SIG-M5 (cell line): ENCODE measurements around the gene NPHP4.

ENCODE experiments used
- DNase-seq: peaks from one replicate; lab custom pipeline; 2025; lab: John Stamatoyannopoulos, UW

Gene NPHP4

DNA sequence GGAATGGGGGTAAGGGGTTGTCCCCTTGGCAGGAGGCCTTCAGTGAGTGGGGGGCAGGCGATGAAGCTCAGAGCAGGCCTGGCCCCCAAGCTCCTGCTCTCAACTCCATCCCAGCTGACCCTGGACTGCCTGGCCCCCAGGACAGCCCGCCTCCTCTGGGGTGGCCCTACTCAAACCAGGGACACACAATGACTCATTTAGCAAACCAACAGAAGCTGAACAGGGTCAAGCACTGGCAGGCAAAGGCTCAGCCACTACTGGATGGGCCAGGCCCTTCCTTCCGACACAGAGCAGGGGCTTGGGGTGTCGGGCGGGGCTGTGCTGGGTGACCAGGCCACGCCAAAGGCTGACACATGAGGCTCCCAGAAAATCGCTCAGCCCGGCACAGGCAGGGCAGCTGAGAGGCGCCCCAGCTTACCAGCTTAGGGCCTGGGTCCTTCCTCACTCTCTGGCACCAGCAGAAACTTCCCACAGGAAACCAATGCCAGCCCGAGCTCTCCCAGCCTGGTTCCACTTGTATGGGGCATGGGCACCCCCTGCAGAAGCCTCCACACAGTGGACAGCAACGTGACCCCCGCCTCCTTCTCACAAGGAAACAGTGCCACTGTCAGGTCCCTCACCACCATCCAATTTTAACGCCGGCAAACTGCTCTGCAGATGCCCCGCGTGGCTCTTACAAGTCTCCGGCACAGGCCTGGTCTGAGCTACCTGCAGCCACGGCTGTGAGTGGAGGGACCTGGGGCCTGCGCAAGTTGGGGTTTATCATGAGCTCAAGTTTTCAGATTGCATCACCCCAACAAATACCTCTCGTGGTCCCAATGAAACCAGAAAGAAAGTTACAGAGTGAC lies 114.3 kb downstream of the NPHP4 start:
- DNase-seq, result no peak

DNA sequence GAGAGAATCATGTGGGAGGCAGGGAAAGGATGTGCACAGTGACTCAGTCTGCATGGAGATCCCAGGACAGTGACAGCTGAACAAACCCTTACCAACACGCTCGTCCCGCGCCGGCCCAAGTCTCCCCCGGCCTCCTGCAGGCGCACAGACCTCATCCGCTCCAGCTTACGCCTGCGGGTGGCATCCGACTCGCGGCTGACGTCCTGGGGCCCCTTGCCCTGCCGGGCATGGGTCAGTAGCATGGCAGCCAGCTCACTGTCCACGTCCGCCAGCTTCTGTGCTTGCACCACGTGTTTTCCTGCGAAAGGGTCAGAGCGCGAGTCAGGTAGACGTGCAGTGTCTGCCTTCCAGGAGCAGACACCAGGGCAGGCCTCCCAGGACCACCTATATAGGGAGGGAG lies 115.2 kb downstream of the NPHP4 start:
- no peak for DNase-seq

DNA sequence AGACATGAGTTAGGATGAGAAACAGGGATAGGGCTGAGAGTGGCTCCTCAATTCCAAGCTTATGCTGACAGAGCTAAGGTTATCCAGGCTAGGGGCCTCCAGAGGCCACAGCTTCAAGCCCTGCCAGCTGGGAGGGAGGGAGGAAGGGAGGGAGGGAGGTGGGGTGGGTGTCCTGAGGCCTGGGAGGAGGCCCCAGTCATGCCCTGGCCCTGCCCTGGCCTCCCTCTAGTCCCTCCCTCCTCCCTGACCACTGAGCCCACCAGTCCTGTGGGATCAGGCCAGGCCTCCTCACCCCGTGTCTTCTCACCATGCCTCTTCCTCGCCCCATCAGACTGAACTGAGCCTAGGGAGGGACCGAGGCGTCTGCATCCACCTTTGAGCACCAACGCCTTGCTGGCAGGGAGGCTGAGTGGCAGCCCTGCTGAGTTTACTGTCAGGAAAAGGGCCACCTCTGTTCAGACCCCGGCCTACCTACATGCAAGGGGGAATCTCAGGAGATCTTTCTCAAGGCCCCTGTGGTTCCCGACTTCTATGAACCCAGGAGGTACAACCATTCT lies 116.1 kb downstream of the NPHP4 start:
- DNase-seq, result no peak

DNA sequence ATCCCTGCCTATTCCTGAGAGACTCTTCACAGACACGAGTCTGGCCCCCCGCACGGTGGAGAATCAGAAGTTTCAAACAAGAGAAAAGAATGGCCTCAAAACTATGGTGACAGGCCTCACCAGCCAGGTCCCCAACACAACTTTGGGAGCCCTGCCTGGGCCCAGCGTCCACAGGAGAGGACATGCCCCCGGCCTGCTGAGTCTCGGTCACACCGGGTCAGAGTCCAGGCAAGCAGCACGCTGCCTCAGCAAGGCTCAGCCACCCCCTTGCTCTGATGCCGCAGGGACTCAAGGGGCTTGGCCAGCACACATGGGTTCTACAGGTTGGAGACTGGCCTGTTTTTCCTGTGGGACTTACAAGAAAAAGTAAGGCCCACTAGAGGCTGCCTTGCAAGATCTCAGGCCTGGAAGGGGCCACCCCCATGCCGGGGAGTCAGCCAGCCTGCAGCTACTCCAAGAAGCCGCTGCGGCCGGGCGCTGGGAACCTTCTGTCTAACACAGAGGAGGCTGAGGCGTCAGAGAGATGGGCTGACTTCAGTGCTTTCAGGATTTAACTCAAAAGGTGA lies 116.8 kb downstream of the NPHP4 start:
- DNase-seq, result no peak

DNA sequence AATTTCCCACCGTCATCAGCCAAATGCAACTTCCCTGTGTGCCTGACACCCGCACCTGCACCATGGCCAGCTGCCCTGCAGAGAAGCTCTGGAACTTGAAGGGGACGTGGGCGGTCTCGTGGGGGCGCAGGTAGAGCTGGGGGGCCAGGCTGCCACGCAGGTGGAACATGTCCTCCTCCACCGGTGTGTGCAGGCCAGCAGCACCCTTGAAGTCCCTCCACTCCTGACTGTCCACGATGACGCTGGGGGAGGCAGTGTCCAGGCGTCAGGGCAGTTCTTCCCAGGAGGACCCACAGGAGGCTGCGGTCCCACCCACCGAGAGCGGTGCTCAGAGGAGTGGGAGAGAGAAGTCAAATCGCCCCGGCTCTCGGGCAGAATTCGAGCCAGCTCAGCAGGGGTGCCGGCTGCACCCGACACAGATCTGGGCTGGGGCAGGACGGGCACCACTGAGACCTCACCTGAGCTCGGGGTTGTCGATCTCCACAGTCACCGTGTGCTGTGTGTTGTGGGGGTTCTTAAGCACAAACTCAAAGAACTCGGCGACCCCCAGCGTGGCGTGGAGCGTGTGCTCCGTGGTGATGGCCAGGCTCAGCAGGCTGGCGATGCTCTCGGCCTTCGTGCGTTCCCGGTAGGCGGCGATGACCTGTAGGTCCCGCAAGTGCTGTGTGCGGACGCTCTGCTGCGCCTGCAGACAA lies 117.7 kb downstream of the NPHP4 start:
- DNase-seq, result no peak

DNA sequence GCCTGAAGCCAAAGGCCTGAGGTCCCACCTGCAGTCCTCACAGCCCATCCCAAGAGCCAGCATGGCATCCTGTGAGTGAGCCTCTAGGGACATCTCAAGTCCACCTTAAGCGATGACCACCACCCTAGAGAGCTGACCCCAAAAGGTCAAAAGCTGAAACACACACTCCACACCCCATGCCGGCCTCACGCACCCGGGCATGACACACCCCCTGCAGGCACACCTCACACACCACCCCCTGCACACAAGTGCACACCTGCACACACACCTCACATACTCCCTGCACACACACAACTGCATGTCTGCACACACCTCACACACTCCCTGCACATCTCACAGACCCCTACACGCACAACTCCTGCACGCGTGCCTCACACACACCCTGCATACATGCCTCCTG lies 118.7 kb downstream of the NPHP4 start:
- DNase-seq, result no peak

DNA sequence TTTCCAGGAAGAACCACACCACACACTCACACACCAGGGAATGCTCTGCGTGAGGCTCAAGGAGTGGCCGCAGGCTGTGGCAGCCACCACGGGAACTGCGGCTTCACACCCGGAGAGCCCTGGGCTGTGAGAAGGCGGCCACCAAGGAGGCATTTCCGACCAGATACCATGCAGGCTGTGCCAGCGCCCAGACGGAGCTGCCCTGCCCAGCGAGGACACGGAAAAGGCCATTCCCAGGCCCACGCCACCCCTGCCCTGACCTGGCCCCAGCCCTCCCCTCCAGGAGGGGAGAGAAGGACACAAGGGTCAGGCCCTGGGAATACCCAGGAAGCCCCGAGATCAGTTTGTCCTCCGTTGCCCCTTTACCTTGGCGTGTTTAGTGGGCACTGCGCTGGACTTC lies 119.3 kb downstream of the NPHP4 start:
- DNase-seq, result no peak

DNA sequence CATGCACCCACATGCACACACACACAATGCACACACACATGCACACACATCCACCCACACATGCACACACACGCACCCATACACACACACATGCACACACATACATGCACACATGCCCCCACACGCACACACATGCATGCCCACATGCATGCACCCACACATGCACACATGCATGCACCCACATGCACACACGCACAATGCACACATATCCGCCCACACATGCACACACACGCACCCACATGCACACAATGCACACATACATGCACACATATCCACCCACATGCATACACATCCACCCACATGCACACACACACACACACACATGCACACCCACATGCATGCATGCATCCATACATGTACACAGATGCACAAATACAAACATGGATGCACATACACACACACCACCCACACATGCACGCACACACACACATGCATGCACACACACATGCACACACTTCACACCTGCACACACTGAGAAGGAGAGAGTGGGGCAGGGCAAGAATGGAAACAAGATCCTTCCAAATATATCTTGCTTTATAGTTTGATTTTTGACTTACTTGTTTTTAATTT lies 123.2 kb downstream of the NPHP4 start:
- DNase-seq, result no peak

DNA sequence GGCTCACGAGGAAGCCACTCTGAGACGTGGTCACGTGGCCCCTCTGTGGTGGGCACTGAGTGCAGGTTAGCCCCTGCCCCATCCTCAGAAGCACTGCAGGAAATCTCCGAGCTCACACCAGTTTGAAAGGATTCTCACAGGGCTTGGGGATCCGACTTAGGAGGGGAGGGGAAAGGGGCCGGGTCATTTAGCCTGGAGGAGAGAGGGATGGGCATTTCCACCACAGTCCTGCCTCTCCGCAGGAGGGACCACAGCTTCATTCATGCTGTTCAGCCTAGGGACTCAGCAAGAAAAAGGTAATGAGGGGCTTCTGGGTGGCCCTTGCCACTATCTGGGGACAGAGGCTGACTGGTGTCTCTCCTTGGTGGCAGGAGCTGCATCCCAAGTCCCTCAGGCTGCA lies 126.5 kb downstream of the NPHP4 start:
- DNase-seq, result no peak

DNA sequence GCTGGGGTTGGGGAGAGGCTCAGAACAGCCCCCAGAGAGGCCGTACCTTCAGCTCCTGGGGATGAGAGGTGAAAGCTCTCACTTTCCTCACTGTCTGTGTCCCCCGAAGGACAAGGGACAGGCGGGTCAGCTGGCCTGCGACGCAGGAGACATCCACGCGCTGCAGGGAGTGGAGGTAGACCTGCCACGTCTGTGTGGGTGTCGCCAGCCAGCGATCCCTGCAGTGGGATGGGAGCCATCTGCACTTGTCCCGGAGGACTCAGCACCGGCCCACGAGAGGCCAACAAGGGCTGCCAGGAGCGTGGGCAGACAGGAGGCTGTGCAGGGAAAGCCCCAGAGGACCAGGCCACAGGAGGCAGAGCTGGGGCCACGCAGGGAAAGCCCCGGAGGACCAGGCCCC lies 127.2 kb downstream of the NPHP4 start:
- no peak for DNase-seq

DNA sequence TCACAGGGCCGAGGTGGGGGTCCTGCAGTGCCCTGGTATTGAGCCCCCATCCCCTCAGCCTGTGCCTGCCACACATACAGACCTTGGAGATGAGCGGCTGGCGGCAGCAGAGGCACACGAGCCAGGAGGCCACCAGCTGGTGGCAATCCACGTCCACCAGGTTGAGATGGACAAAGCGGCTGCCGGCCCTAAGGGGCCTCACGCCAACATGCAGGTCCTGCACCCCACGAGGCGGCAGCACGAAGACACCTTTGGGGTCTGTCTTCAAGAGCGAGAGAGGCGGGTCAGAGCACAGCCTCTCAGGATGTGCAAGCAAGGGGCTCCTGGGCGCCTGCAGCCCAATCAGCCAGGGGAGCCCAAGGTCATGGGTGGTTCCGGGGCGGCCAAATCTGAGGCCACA lies 128.0 kb downstream of the NPHP4 start:
- no peak for DNase-seq

DNA sequence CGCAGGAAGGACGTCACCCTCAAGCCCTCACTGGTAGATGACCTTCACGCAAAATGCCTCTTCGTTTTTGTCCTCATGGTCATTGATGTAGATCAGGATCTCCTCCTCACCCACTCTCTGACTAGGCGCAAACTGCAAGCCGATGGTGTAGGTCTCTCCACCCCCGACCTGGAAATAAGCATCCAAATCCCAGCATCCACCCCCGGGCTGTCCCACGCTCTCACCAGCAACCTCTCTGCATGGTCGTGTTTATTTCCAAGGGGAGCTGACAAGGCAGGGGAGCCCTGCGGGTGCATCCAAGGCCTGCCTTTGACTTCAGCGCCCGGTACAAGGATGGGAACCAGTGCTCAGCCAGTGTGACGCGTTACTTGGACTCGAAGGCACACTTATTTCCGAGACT lies 129.0 kb downstream of the NPHP4 start:
- no peak for DNase-seq

DNA sequence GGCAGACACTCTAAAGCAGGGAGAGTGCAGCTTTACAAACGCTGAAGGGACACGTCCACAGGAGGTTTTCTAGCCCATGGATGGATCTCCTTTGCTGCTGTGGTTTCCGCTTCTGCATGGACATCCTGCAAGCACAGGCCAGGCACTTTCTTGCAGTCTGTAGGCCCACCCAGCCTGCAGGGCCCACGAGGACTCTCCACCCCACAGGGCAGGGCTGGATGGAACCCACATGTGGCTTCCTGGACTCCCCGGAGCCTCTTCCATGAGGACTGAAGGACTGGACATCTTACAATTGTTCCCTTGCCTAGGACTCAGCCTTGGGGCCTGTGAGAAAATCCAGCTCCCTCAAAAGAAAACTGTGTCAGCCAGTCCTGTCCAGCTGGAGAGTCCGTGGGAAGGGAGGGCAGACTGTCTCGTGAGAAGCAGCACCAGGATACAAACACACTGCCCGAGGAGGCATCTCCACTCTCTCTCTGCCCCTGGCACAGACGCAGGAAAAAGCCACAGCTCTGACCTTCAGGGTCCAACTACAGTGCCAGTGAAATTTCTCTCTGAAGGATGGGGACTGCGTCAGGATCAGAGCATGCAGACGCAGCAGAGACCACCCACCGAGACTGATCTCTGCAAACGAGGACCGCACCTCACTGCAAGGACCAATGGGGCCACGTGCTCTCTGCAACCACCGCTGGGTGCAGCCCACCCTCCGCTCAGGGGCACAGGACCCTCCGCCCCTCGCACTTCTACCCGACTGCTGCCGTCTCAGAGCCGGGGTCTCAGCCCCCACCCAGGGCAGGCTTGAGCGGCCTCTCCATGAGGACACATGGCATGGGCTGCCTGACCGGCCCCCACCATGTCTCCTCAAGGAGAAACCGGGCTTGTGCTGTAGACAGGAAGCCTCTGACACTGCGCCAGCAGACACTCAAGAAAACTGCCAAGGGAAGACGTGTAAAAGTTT lies 130.1 kb downstream of the NPHP4 start:
- no peak for DNase-seq

DNA sequence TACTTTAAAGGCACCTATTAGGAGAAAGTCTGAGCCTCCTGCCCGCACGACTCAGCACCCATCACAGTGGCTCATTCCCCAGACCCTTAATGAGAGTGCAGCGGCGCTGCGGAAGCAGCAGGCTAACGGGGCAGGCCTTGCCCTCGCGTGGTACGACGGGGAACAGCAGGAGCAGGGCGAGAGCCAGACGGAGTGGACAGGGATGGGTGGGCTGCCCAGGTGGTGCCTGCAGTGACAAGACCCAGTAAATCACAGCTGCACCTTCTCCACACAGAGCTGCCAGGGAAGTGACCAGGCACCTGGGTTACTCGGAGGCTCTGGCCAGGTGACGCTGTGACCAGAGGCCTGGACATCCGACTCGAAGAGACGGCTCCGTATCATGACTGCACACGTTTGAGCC lies 131.9 kb downstream of the NPHP4 start:
- DNase-seq, result no peak

DNA sequence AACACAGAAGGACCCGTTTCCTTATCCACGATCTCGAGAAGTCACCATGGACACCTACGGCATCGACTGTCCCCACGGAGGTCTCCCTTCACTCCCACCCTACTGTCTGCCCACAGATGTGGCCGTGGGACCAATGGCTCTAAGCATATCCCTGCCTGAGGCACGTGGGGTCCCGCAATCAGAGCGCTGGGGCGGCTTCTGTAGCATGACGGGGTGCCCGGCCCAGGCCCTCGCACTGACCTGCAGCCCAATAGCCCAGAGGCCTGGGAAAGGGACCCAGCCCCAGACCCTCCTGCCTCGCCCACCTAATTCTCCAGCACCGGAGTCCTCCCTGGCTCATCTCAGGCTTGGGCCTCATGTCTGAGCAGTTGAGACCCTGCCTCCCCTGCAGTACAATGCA lies 132.5 kb downstream of the NPHP4 start:
- DNase-seq, result no peak

DNA sequence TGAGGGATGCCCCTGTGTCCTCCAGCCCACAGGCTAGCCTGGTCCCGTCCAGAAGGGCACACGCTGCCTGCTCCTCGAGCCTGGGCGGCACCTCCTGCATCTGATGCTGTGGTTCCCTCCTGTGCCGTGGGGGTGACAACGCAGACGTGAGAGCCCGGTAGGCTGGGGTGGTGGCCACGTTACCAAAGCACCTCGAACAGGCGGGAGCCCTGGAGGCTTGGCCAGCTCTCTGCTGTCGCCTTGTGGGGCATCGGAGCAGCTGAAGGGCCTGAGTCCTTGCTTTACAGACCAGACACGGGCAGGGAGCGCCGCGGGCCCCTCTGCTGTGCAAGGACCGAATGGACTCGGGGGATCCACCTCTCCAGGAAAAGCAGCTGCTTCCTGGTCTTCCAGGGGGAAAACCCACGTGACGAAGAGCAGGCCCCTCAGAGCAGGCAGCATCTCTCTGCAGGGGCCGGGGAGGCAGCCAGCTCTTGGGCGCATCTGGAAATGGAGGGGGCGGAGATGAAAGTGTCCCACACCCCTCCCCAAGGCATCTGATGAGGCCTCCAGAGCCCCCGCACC lies 133.3 kb downstream of the NPHP4 start:
- no peak for DNase-seq

DNA sequence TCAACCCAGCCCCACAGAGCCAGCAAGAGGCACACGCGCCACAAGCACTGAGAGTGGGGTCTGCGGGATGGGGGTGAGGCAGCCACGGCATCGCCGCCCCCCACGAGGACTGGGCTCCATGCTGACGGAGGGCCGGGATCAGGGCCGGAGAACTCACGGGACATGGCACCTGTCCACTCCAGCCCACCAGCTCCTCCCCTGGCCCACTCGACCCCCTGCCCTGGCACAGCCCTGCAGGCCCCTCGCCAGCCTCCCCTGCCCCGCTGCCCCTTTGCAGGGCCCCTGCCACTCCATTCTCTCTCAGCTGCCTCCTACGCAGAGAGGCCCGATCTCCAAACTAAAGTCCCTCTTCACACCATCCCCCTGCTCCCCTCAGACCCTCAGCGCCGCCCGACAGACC lies 134.0 kb downstream of the NPHP4 start:
- no peak for DNase-seq

DNA sequence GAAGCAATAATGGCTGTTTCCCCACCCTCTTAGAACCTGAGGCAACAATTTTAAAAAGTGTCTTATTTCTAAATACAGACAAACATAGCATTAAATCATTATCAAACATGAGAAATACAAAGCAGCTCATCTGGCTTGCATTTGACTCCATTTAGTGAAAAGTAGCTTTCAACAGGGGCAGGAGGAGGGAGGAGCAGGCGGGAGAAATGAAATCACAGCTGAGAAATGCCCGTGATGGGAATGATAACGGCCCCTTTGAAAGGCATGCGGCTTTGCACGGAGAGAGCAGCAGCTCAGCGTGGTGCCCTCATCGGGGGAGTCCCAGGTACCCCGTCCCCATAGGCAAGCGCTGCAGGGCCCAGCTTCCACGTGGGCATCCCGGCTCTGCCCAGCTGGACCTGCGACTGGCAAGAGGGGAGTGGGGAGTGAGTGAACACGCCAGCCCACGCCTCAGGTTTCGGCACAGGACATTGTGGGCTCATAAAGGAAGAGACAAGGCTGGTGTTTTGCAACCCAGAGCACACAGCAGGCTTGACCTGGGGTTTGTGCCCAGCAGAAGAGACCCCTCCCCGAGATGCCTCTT lies 134.6 kb downstream of the NPHP4 start:
- no peak for DNase-seq

DNA sequence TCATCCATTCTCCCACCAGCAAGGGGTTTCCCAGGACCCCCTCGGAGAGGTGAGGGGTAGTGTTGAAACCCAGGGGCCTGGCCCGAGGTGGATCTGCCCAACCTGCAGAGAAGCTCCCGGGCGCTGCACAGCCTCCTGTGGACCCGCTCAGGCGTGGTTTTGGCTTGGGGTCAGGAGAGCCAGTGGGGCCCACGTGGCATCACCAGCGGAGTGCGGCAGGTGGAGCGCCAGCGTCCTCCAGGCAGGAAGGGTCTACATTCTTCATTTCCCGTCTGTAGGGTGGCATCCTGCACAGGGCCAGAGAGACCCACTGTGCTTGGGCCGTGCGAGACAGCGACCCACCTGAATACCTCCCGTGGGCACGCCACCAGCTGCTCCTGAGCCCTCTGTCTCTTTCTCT lies 135.2 kb downstream of the NPHP4 start:
- no peak for DNase-seq

DNA sequence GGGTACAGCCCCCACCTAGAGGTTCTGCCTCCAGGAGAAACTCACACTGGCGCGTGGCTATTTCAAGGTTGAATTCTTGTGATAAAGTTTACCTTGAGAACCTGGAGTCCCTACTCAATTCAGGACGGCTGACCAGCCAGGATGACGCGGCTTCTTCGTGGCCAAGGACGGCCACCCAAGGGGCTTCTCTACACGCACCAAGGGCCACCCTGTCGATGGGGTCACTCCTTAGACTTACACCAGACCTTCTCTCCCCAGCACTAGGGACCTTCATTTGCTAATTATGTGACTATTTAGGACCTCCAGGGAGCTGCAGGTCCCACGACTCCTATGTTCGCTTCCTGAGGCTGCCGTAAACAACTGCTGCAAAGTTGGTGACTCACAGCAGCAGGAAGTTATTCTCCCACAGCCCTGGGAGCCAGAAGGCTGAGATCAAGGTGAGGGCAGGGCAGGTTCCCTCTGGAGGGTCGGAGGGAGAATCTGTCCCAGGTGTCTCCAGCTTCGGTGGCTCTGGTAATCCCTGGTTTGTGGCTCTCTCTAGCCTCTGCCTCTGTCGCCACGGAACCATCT lies 135.9 kb downstream of the NPHP4 start:
- no peak for DNase-seq
